ENCODE measurements around the gene PAIP2.

DNA sequence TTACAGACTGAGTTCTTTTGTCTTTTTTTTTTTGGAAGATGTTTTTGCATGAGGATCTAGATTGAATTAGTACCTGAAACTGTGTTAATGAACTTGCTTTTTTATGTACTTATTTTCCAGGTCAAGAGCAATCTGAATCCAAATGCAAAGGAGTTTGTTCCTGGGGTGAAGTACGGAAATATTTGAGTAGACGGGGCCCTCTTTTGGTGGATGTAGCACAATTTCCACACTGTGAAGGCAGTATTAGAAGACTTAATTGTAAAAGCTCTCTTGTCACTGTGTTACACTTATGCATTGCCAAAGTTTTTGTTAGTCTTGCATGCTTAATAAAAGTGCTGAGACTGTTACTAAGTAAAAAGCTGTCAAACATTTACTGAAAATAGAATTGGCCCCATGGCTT, 27.0 kb downstream of the PAIP2 start:
- TF ChIP-seq TAF1 (IDR thresholded peaks at IDR 0.05; ENCODE audit: borderline replicate concordance, low read depth, low read length) (no peak), POLR2A (IDR thresholded peaks at IDR 0.05; ENCODE audit: low read depth, low read length) (no peak), POLR2AphosphoS5 (IDR thresholded peaks at IDR 0.05; ENCODE audit: low read depth, low read length) (no peak)

All from GM12892 (cell line).